CD1c-positive myeloid dendritic cell (primary cell): ENCODE results near the gene ACTR8.

Experiments
- DNase-seq: peaks from one replicate; pipeline ENCODE4 v3.0.0-alpha.2; 2016; ENCODE audit errors: extremely low spot score

ACTR8 gene

DNA sequence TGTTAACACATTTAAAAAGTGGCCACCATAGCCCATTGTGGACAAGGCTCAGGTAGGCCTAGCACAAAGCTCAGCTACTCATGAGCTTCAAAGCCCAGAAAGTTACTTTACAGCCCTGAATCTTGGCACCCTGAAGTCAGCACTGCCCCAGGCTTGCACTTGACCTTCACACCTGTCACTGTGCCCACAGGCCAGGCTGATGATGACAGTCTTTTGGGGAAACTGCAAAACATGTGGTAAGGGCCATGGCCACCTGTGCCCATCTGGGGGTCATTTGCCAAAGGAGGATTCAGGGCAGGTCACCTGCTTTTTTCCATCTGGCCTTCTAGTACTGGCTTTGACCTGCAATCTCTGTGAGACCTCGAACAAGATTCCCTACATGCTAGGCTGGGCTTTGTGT, 46.7 kb downstream of the ACTR8 start:
- DNase-seq: no peak

DNA sequence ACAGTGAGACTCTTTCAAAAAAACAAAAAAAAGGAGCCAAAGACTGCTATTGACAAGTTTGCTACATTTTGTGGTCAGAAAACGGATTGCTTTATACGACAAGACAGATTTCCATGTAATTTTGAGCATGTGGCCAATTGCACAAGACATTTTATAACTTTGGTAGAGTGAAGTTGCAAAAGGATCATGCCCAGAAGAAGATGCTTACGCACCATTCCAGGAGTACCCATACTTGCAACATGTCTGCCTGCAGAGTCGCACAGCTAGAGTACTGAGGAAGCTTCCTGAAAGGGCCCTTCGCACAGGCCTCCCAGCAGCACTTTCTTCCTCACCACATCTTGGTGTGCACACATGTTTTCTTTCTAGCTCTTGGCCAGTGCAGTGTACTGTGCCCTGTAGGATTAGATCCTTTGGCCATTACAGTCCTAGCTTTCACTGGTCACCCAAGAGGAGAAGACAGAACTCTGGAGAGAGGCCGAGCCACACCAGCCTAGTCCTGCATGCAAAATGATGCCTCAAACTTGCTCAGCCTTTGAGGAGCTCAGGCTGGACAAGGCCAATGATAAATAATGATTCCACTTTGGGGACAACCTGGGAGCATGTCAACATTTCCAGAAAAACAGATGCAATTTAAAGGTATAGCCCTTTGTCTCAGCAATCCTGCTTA, 47.4 kb downstream of the ACTR8 start:
- DNase-seq: peak; percentile 60

- DNase-seq: peak; percentile 48
Measured at GRCh38 chr3:53833700-53834099, 48.3 kb downstream of the ACTR8 start.

DNA sequence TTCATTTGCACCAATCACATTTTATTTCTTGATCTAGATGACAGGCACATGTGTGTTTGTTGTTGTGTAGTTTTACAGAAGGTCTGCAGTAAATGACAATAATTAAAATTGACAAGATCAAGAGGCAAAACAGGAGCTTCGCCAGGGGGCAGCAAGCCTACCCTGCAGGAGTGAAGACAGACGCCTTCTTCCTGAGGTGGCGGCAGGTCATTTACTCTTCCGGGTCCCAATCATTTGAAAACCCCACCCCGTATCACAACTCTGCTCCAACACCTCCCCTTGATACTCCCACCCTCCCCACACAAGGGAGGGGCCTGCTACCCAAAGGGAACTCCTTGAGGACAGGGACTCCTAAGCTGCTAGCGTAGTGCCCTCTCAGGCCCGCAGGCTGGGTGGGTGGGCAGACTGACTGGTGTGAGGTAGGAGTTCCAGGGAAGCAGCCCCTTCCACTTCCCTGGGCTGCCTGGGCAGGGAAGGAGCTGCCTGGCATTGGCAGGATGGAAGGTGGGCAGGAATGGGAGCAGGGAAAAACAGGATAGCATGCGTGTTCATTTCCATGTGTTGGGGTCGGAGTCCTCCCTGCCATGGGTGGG, 48.8 kb downstream of the ACTR8 start:
- DNase-seq: no peak

GRCh38 chr3:53830944-53831343, 51.0 kb downstream of the ACTR8 start:
- DNase-seq: no peak

DNA sequence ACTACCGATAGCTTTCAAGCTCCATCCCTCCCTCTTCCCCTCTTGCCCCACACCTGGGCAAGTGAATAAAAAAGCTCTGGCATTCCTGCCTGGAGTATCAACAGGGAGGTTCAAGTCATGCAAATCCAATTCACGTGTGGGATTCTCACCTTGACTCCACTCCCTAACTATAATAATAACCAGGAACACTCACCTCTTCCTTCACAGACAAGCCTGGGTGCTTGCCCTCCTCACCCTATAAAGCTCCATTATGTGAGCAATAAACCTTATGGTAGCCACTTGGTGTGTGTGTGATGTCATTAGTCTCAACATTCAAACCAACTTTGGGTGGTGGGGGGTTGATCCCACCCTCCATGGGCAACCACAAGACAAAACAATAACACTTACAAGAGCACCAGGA, 52.3 kb downstream of the ACTR8 start:
- no peak for DNase-seq

GRCh38 chr3:53828581-53828980, 53.4 kb downstream of the ACTR8 start:
- DNase-seq: peak; percentile 15

- no peak for DNase-seq
Measured at GRCh38 chr3:53826048-53826447, 55.9 kb downstream of the ACTR8 start.

DNA sequence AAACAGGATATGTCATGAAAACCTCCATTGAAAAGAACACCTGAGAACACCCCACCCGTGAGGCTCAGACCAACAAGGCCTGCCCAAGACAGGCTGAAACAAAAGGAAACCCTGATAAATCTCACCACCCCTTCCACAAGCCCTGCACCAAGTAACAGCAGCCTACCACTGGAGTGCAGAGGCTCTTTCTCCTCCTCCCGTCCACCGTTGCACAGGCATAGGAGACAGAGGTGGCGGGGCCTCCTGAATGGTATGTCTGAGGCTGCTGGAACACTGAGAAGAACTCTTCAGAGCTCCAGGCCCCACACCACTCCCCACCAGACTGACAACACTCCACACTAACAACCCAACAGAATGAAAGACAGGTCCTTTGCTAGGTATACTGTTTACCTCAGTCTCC, 57.2 kb downstream of the ACTR8 start:
- DNase-seq: no peak

DNA sequence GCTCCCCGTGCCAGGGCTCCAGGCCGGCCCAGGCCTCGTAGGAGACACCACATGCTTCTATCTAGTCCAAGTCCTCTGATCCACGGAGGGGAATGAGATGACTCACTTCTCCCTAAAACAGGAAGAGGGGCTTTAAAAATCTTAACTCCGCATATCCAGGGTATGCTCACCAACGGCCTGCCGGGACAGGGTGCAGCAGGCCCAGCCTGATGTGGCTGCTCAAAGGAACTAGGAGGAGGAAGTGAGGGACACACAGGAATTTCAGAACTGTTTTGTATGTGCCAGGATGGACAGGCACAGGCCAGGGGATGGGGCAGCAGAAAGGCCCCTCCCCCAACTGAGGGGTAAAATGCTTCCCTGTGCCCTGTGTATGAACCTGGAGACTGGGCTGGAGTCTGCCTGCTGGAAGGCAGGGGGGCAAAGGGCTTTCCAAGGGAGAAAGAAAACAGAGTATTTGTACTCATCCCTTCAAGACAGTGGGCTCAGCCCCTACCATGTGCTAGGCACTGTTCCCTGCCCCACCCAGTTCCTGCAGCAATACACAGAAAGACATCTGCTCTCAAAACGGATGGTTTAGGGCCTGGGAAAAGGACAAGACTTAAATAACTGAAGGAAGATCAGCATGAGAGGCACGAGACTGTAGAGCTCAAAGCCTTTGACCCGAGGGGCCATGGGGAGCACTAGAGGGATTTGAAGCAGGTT, 57.8 kb downstream of the ACTR8 start:
- no peak for DNase-seq

DNA sequence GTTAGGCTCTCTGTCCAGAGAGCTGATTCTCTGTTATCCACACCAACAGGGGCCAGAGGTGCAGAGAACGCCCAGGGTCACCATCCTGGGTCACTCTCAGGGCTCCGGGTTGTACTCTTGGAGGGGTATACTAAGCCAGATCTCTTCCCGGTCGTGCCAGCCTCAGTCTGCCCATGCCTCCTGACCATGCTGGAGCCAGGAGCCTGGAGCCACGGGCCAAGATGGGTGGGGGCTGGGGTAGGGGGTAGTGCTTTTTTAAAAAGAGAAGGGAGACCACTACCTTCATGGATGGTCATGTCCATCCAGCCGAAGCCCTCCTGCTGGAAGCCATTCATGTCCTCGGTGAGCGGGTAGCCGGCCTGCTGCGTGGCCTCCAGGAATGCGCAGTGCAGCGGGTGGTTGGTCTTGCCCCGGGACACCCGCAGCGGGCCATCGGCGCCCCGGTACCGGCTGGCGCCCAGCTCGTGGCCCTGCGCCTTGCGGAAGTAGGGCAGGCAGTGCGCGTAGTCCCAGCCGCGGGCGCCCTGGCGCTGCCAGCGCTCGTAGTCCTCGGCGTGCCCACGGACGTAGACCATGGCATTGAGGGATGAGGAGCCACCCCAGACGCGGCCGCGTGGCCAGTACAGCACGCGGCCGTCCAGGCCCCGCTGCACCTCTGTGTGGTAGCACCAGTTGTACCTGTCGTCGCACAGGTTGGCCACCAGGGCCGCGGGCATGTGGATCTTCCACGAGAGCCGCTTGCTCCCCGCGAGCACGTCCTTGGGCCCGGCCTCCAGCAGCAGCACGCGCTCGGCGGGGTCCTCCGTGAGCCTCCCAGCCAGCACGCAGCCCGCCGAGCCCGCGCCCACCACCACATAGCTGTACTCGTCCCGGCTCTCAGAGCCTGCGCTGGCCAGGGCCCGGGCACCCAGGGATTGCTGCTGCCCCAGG, 58.7 kb downstream of the ACTR8 start:
- DNase-seq: no peak

GRCh38 chr3:53822331-53822741, 59.6 kb downstream of the ACTR8 start:
- DNase-seq: no peak

DNA sequence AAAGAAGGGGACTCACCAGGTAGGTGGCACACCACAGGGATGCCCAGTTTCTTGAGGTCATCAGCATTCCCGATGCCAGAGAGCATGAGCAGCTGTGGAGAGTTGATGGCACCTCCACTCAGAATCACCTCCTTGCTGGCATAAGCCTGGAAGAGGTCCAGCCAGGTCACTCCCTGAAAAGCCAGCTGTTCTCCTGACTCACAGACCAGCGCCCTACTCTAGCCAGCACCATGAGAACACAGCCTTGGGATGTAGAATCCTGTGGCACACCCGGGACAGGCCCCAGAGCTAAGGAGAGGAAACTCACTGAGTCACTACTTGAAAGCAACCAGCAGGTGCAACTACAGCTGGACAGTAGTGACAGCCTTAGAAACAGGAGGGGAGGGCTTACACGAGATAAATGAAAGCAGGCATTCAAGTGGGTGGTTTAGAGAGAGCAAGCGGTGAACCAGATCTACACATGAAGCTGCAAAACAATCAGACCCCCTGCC, 60.3 kb downstream of the ACTR8 start:
- no peak for DNase-seq

DNA sequence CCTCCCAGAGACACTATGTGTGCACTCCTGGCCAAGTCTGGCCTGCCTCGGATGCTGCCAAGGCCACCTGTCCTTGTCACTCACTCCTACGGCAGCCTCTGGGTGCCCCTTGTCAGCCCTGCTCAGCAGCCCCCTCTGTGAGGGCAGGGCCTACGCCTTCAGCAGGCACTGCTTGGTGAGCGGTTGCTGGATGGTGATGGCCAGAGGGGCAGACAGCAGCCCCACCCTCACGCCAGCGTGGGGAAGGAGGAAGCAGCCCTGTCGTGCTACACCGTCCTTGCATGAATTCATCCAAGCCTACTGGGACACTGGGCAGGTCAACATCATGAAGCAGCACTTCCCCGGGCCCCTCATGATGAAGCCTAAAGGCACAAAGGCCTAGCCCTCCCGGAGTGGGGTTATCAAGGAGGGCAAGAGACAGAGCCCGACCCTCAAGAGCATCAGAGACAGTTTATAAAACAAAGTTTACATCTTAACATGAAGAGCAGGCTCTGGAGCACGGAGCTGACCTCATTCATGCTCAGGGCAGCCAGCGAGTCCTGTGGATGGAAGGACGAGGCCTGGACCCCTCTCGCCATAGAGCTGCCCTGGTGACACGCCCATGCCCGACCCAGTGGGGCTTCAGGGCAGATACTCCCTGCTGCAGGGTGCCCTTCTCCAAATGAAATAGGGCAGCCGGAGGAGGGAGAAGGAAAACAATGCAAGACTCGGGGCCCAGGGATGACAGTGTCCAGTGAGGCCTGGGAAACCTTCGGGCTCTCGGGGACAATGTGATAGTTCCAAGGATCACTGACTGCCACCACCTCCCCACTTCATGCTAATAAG, 61.0 kb downstream of the ACTR8 start:
- no peak for DNase-seq

GRCh38 chr3:53820084-53820483, 61.9 kb downstream of the ACTR8 start:
- no peak for DNase-seq

DNA sequence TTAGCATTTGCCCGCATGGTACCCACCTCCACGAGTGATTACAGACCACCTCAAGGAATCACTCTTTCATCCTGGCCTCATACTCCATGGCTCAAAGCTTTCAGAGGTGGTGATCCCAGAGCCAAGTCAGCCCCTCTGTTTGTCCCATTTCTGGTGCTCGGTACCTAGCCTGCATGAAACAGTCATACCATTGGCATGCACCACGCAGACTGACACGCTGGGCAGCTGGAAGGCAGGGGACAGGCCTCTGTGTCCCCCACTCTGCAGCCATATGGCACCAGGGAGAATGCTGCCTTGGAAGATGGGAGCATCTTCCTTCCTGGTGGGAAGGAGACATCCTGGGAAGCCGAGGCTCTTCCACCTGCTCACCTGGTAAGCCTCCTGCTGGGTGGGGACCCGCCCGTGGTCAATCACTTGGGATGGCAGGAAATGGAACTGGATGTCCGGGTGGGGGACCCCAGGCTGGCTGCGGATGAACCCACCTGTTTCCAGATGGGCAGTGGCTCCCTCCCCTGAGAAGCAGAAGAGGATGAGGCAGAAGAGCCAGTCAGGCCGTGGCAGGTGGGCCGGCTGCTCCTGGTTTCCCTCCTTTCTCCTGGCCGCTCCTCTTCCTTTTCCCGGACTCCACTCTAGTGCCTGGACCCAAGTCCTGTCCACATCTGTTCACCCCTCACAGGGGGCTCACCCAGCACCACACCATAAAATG, 62.6 kb downstream of the ACTR8 start:
- no peak for DNase-seq

GRCh38 chr3:53818221-53819162, 63.5 kb downstream of the ACTR8 start:
- DNase-seq: no peak

DNA sequence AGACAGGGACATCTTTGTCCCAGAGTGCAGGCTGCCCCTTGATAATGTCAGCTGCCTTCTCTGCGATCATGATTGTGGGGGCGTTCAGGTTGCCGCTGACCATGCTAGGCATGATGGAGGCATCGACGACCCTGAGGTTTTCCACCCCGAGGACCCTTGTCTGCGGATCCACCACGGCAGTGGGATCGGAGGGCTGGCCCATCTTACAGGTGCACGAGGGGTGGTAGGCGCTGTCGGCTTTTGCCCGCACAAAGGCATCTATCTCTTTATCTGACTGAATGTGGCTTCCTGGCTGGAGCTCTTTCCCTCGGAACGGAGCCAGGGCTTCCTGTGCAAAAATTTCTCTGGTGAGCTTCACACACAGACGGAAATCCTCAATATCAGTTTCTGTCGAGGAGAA, 64.1 kb downstream of the ACTR8 start:
- no peak for DNase-seq

GRCh38 chr3:53817211-53817610, 64.7 kb downstream of the ACTR8 start:
- no peak for DNase-seq
